Prostate gland (tissue), 2 donors: ENCODE results near the gene ANKAR. TPM values are rescaled to one million over a fixed set of nuclear protein-coding genes. Genes with fewer than 3 reads are reported as not detected.
"Not testable (repeated sequence)": the region's sequence is repeated elsewhere in the genome, so short reads cannot be mapped to it uniquely, and the experiment has no call there.

Experiments used
- DNase-seq: peaks from one replicate; pipeline ENCODE4 v3.0.0-alpha.2; 2019; ENCODE audit warnings: low spot score
- H3K27ac ChIP-seq, 2 donors: fragments of 200-600 bp; sonication (generic); 2 replicates each; pipeline ENCODE4 v1.5.1; 2017 to 2019
- H3K27me3 ChIP-seq: fragments of 200-600 bp; sonication (generic); replicated peaks from 2 replicates; pipeline ENCODE4 v1.5.1; 2019; ENCODE audit not compliant: insufficient read depth
- H3K36me3 ChIP-seq, 2 donors: fragments of 200-600 bp; sonication (generic); 1 replicate in 1 of 2; 2 replicates in 1 of 2; pipeline versions ENCODE4 v1.5.1 to v1.8.1; 2017 to 2019
- H3K4me1 ChIP-seq: fragments of 200-600 bp; sonication (generic); replicated peaks from 2 replicates; pipeline ENCODE4 v1.5.1; 2019
- H3K4me3 ChIP-seq, 2 donors: fragments of 200-600 bp; sonication (generic); 2 replicates each; pipeline ENCODE4 v1.5.1; 2017 to 2019
- H3K9me3 ChIP-seq: fragments of 200-600 bp; sonication (generic); 2 replicates; pipeline ENCODE4 v1.5.1; 2017
- POLR2A ChIP-seq: fragments of 450-650 bp; IDR thresholded peaks from one replicate; pipeline ENCODE4 v1.6.1; 2016; ENCODE audit warnings: antibody characterized with exemption, mild to moderate bottlenecking
- POLR2AphosphoS5 ChIP-seq: sonication (generic); formaldehyde crosslinking; IDR thresholded peaks from one replicate; pipeline ENCODE4 v1.6.1; 2017; ENCODE audit warnings: antibody characterized with exemption
- WGBS: methylation state at CpG from one replicate; pipeline ENCODE4 v1.1.5; 2018; 5-methylcytosine and 5-hydroxymethylcytosine counted together
- intact Hi-C: fragments of 100-400 bp; cut with DNase I; formaldehyde crosslinking; loops from one replicate; pipeline ENCODE4 v1.14.2; 2022
- total RNA-seq, 2 donors: library from RNA; depleted of rRNA; stranded (reverse); fragments of >200 nt; gene quantifications; one replicate each; pipeline ENCODE4 v1.1.0, GENCODE V29; 2016
- TF ChIP-seq, protein P1 (sequence below), 4 experiments: fragments of 200-600 bp in 2 of 4; fragments of 450-650 bp in 2 of 4; sonication (generic) in 2 of 4; IDR thresholded peaks; 1 replicate in 3 of 4; 2 replicates in 1 of 4; pipeline ENCODE4 v1.5.1; 2016 to 2019; ENCODE audit warnings: antibody characterized with exemption in 4 of 4, mild to moderate bottlenecking in 2 of 4, moderate library complexity in 2 of 4

Gene ANKAR
- total RNA-seq, 2 donors from 2014 or later, result 10.3 to 13.5 TPM

DNA sequence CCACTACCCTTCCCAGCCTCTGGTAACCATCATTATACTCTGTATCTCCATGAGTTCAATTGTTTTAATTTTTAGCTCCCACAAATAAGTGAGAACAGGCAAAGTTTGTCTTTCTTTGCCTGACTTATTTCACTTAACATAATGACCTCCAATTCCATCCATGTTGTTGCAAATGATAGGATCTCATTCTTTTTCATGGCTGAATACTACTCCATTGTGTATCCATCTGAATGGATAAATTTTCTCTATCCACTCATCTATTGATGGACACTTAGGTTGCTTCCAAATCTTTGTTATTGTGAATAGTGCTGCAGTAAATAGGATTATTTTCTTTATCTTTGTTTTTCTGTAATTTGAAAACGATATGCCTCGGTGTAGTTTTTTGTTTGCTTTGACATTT is 26.2 kb downstream of the ANKAR start:
- no peaks in the 10 kb centered on the region for H3K27me3 ChIP-seq
- H3K27ac ChIP-seq, result no peak overlapping the region
- TF ChIP-seq, protein P1, sequence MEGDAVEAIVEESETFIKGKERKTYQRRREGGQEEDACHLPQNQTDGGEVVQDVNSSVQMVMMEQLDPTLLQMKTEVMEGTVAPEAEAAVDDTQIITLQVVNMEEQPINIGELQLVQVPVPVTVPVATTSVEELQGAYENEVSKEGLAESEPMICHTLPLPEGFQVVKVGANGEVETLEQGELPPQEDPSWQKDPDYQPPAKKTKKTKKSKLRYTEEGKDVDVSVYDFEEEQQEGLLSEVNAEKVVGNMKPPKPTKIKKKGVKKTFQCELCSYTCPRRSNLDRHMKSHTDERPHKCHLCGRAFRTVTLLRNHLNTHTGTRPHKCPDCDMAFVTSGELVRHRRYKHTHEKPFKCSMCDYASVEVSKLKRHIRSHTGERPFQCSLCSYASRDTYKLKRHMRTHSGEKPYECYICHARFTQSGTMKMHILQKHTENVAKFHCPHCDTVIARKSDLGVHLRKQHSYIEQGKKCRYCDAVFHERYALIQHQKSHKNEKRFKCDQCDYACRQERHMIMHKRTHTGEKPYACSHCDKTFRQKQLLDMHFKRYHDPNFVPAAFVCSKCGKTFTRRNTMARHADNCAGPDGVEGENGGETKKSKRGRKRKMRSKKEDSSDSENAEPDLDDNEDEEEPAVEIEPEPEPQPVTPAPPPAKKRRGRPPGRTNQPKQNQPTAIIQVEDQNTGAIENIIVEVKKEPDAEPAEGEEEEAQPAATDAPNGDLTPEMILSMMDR (IDR thresholded peaks at IDR 0.05), result no peak
- no peak for TF ChIP-seq POLR2AphosphoS5
- no peak for TF ChIP-seq POLR2A
- no peaks in the 10 kb centered on the region for H3K36me3 ChIP-seq
- H3K9me3 ChIP-seq, result no peaks in the 10 kb centered on the region
- intact Hi-C loops, result no loop called here
- no peaks in the 10 kb centered on the region for H3K4me1 ChIP-seq
- no peak for DNase-seq
- H3K4me3 ChIP-seq, result no peak overlapping the region
- WGBS, result 50% methylated on average over 2 of the region's 2 CpGs

DNA sequence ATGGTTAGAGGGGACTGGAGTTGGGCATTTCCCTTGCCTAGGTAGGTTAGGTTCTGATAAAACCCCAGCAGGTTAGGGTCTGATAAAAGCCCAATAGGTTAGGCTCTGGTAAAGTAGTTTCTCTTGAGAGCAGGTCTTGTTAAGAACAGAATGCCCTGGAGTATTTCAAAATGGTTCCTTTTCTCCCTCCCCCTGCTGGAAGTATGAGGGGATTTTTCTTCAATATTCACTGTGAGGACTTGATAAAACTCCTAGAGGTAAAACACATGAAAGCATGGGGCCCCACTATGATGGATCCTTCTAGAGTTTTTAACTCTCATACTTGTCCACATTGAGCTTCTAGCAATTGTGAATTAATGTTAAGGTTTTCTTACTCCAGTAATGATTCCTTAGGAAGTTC is 27.6 kb downstream of the ANKAR start:
- H3K4me3 ChIP-seq, result no peak overlapping the region
- no peaks in the 10 kb centered on the region for H3K9me3 ChIP-seq
- intact Hi-C loops, result no loop called here
- no peak for DNase-seq
- H3K36me3 ChIP-seq, result no peaks in the 10 kb centered on the region
- no peaks in the 10 kb centered on the region for H3K27me3 ChIP-seq
- TF ChIP-seq POLR2A (no peak), POLR2AphosphoS5 (no peak)
- TF ChIP-seq, protein P1 (IDR thresholded peaks at IDR 0.05), result no peak
- no peak overlapping the region for H3K27ac ChIP-seq
- H3K4me1 ChIP-seq, result no peaks in the 10 kb centered on the region

GRCh38 chr2:189709501-189710221 is 35.2 kb downstream of the ANKAR start:
- Histone ChIP-seq H3K4me1 (no peaks in the 10 kb centered on the region), H3K27ac (no peak overlapping the region), H3K4me3 (no peak overlapping the region), H3K36me3 (no peaks in the 10 kb centered on the region), H3K27me3 (no peaks in the 10 kb centered on the region), H3K9me3 (no peaks in the 10 kb centered on the region)
- no peak for DNase-seq
- TF ChIP-seq, protein P1 (IDR thresholded peaks at IDR 0.05), result no peak
- 74% methylated on average over 5 of the region's 5 CpGs for WGBS
- intact Hi-C loops, result no loop called here

GRCh38 chr2:189717593-189717992 is 43.1 kb downstream of the ANKAR start:
- 100% methylated on average over 1 of the region's 1 CpG for WGBS
- H3K4me1 ChIP-seq, result not testable (repeated sequence)

DNA sequence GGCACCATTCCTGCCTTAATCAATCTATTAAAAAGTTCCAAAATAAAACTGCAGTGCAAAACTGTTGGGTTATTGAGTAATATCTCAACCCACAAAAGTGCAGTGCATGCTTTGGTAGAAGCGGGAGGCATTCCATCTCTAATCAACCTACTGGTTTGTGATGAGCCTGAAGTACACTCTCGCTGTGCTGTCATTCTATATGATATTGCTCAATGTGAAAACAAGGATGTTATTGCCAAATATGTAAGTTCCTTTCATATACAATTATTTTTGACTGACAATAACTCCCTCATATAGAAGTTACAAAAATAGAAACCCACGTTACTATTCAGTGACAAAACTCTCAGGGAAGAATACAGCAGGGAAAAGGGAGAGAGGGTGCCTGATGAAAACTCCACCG is 45.1 kb downstream of the ANKAR start:
- Histone ChIP-seq H3K27ac (no peak overlapping the region), H3K4me3 (no peak overlapping the region), H3K27me3 (no peaks in the 10 kb centered on the region), H3K4me1 (no peaks in the 10 kb centered on the region), H3K36me3 (no peaks in the 10 kb centered on the region), H3K9me3 (no peaks in the 10 kb centered on the region)
- intact Hi-C loops, result no loop called here
- no peak for DNase-seq
- TF ChIP-seq POLR2AphosphoS5, result no peak
- WGBS, result 92% methylated on average over 4 of the region's 4 CpGs

More at GRCh38 chr2:189717593-189717992, 43.1 kb downstream of the ANKAR start:
- H3K9me3 ChIP-seq, DNase-seq, H3K27ac ChIP-seq, H3K27me3 ChIP-seq, H3K36me3 ChIP-seq, intact Hi-C loops, H3K4me3 ChIP-seq: not testable (repeated sequence)

- no peaks in the 10 kb centered on the region for H3K36me3 ChIP-seq
- no peaks in the 10 kb centered on the region for H3K4me1 ChIP-seq
- TF ChIP-seq, protein P1 (IDR thresholded peaks at IDR 0.05), result no peak
- TF ChIP-seq POLR2A (no peak), POLR2AphosphoS5 (no peak)
- H3K27me3 ChIP-seq, result no peaks in the 10 kb centered on the region
- no peak overlapping the region for H3K27ac ChIP-seq
- H3K9me3 ChIP-seq, result no peaks in the 10 kb centered on the region
- intact Hi-C loops, result no loop called here
- no peak overlapping the region for H3K4me3 ChIP-seq
- no peak for DNase-seq
Measured at GRCh38 chr2:189723192-189723591, 48.7 kb downstream of the ANKAR start.
